Ectodermal cell (in vitro differentiated cells): ENCODE measurements around the gene ANKRD44.

ENCODE experiments used
- H3K27ac ChIP-seq: 2 replicates; pipeline ENCODE4 v1.7.0; 2013; ENCODE audit warnings: mild to moderate bottlenecking, low read depth, low read length; ENCODE audit not compliant: insufficient read depth, poor library complexity, severe bottlenecking
- H3K27me3 ChIP-seq: 2 replicates; pipeline ENCODE4 v1.7.0; 2013; ENCODE audit warnings: mild to moderate bottlenecking, low read length; ENCODE audit not compliant: insufficient read depth, control insufficient read depth, poor library complexity, severe bottlenecking
- H3K36me3 ChIP-seq: one replicate; pipeline ENCODE4 v1.7.0; 2013; ENCODE audit warnings: low read length; ENCODE audit not compliant: control insufficient read depth, insufficient read depth
- H3K4me1 ChIP-seq: one replicate; pipeline ENCODE4 v1.7.0; 2013; ENCODE audit warnings: low read length; ENCODE audit not compliant: control insufficient read depth, insufficient read depth
- H3K4me3 ChIP-seq: 2 replicates; pipeline ENCODE4 v1.7.0; 2013; ENCODE audit warnings: low read depth, low read length, control low read depth; ENCODE audit not compliant: insufficient read depth
- H3K9me3 ChIP-seq: 2 replicates; pipeline ENCODE4 v1.7.0; 2013; ENCODE audit warnings: mild to moderate bottlenecking, low read length, moderate library complexity; ENCODE audit not compliant: control insufficient read depth
- WGBS, 2 experiments: methylation state at CpG; one replicate each; pipeline ENCODE4 v1.1.7; 2013; ENCODE audit warnings: missing lambda C conversion rate in 2 of 2; 5-methylcytosine and 5-hydroxymethylcytosine counted together

The ANKRD44 gene

GRCh38 chr2:197249381-197250083, 61.0 kb downstream of the ANKRD44 start:
- Histone ChIP-seq H3K27ac (no peak overlapping the region), H3K27me3 (no peaks in the 10 kb centered on the region), H3K4me3 (no peak overlapping the region), H3K36me3 (no peaks in the 10 kb centered on the region), H3K4me1 (no peaks in the 10 kb centered on the region), H3K9me3 (no peaks in the 10 kb centered on the region)
- WGBS, 2 experiments: 90 to 100% methylated on average over 1 to 2 of the region's 3 CpGs

- H3K4me3 ChIP-seq: no peak overlapping the region
- WGBS, 2 experiments: 90% methylated on average over 3 of the region's 3 CpGs
- no peaks in the 10 kb centered on the region for H3K4me1 ChIP-seq
- H3K36me3 ChIP-seq: no peaks in the 10 kb centered on the region
- H3K9me3 ChIP-seq: no peaks in the 10 kb centered on the region
- no peak overlapping the region for H3K27ac ChIP-seq
- no peaks in the 10 kb centered on the region for H3K27me3 ChIP-seq
Observed at GRCh38 chr2:197248623-197249022, 62.0 kb downstream of the ANKRD44 start.

- Histone ChIP-seq H3K4me1 (no peaks in the 10 kb centered on the region), H3K27me3 (no peaks in the 10 kb centered on the region), H3K27ac (no peak overlapping the region), H3K4me3 (no peak overlapping the region), H3K9me3 (no peaks in the 10 kb centered on the region), H3K36me3 (no peaks in the 10 kb centered on the region)
- WGBS, 2 experiments: 74 to 85% methylated on average over 4 of the region's 4 CpGs
Observed at GRCh38 chr2:197248001-197248401, 62.6 kb downstream of the ANKRD44 start.

GRCh38 chr2:197247083-197247482, 63.5 kb downstream of the ANKRD44 start:
- Histone ChIP-seq H3K27me3 (no peaks in the 10 kb centered on the region), H3K4me3 (no peak overlapping the region), H3K9me3 (no peaks in the 10 kb centered on the region), H3K4me1 (no peaks in the 10 kb centered on the region), H3K27ac (no peak overlapping the region), H3K36me3 (no peaks in the 10 kb centered on the region)
- WGBS, 2 experiments: 95% methylated on average over 5 of the region's 5 CpGs

GRCh38 chr2:197245829-197246804, 64.5 kb downstream of the ANKRD44 start:
- Histone ChIP-seq H3K36me3 (no peaks in the 10 kb centered on the region), H3K27ac (no peak overlapping the region), H3K4me3 (no peak overlapping the region), H3K9me3 (no peaks in the 10 kb centered on the region), H3K27me3 (no peaks in the 10 kb centered on the region), H3K4me1 (no peaks in the 10 kb centered on the region)
- WGBS, 2 experiments: 90 to 97% methylated on average over 6 of the region's 6 CpGs

GRCh38 chr2:197244349-197244748, 66.2 kb downstream of the ANKRD44 start:
- Histone ChIP-seq H3K4me1 (no peaks in the 10 kb centered on the region), H3K36me3 (no peaks in the 10 kb centered on the region), H3K27ac (no peak overlapping the region), H3K27me3 (no peaks in the 10 kb centered on the region), H3K4me3 (no peak overlapping the region), H3K9me3 (no peaks in the 10 kb centered on the region)
- 76 to 89% methylated on average over 1 of the region's 1 CpG for WGBS, 2 experiments

- Histone ChIP-seq H3K36me3 (no peaks in the 10 kb centered on the region), H3K27ac (no peak overlapping the region), H3K9me3 (no peaks in the 10 kb centered on the region), H3K27me3 (no peaks in the 10 kb centered on the region), H3K4me3 (no peak overlapping the region), H3K4me1 (no peaks in the 10 kb centered on the region)
- WGBS, 2 experiments: 94 to 98% methylated on average over 2 of the region's 2 CpGs
Observed at GRCh38 chr2:197242719-197243118, 67.9 kb downstream of the ANKRD44 start.

- no peaks in the 10 kb centered on the region for H3K9me3 ChIP-seq
- no peaks in the 10 kb centered on the region for H3K36me3 ChIP-seq
- H3K4me1 ChIP-seq: no peaks in the 10 kb centered on the region
- no peak overlapping the region for H3K27ac ChIP-seq
- H3K27me3 ChIP-seq: no peaks in the 10 kb centered on the region
- no peak overlapping the region for H3K4me3 ChIP-seq
Observed at GRCh38 chr2:197241596-197241995, 69.0 kb downstream of the ANKRD44 start.

GRCh38 chr2:197241153-197241552, 69.4 kb downstream of the ANKRD44 start:
- no peaks in the 10 kb centered on the region for H3K9me3 ChIP-seq
- H3K4me3 ChIP-seq: no peak overlapping the region
- H3K27ac ChIP-seq: no peak overlapping the region
- 0% methylated on average over 1 of the region's 1 CpG for WGBS, 2 experiments
- H3K27me3 ChIP-seq: no peaks in the 10 kb centered on the region
- H3K4me1 ChIP-seq: no peaks in the 10 kb centered on the region
- no peaks in the 10 kb centered on the region for H3K36me3 ChIP-seq

- Histone ChIP-seq H3K4me1 (no peaks in the 10 kb centered on the region), H3K27ac (no peak overlapping the region), H3K36me3 (no peaks in the 10 kb centered on the region), H3K9me3 (no peaks in the 10 kb centered on the region), H3K27me3 (no peaks in the 10 kb centered on the region), H3K4me3 (no peak overlapping the region)
- WGBS, 2 experiments: 86 to 93% methylated on average over 1 of the region's 1 CpG
Observed at GRCh38 chr2:197240421-197241041, 70.0 kb downstream of the ANKRD44 start.
